ENCODE results near the gene LPP. TPM values are rescaled to one million over a fixed set of nuclear protein-coding genes. Genes with fewer than 3 reads are reported as not detected.

The LPP gene
- total and polyA plus RNA-seq, 4 donors = 11.1 to 219 (median 66.5) TPM

DNA sequence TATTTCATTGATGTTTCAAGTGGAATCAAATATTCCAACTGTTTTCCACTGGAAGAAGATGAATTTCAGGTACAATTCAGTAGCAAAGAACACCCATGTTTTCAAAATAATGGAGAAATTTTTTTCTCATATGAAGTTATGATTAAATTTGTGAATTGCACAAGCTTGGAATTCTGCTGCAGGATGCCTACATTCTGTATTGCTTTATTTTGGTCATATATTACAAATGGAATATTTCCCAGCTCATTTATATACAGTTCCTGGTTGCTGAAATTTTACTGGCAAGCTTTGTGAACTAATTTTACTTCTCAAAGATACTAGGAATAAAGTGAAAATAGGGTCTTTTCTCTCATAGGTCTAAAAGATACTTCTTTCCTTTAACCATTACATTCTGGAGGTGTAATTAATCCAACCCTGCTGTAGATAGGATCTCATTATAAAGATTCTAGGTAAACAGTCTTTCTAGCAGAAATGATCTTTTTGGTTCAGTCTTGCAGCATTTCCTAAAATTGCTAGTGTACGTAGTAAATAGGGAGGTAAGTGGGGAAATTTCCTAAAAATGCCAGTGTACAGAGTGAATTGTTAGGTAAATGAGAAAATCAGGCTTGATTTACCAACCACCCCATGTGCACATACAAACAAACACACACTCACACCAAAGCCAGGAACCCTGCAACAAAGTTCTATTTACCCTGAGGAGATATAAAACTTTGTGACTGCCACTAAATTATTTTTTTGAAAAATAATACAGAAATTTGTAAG lies 624.3 kb downstream of the LPP start:
- Histone ChIP-seq H3K9me3 (ENCODE audit: control insufficient read depth in 4 of 4, insufficient read depth in 3 of 4, low read length in 3 of 4) (no peaks in the 10 kb centered on the region), H3K9ac (ENCODE audit: insufficient read depth in 1 of 2, low read length in 2 of 2) (no peak overlapping the region), H3K4me3 (no peak overlapping the region), H3K27me3 (ENCODE audit: control insufficient read depth in 3 of 3, insufficient read depth in 3 of 3, low read length in 2 of 3) (no peaks in the 10 kb centered on the region), H3K4me1 (ENCODE audit: control insufficient read depth in 5 of 5, insufficient read depth in 5 of 5, low read length in 5 of 5) (peaks cover 2 to 40% (median 20%) of the 10 kb centered on the region in 5 donors), H3K27ac (ENCODE audit: low read depth in 1 of 2, low read length in 1 of 2) (no peak overlapping the region), H3K36me3 (ENCODE audit: control insufficient read depth in 4 of 4, insufficient read depth in 4 of 4, low read length in 4 of 4) (no peaks in the 10 kb centered on the region)
- ATAC-seq (ENCODE audit: insufficient read depth, low FRiP score) (no peak), DNase-seq (no peak)
- 47 to 77% methylated on average over 1 of the region's 1 CpG for WGBS, 2 donors
- TF ChIP-seq, protein P1, sequence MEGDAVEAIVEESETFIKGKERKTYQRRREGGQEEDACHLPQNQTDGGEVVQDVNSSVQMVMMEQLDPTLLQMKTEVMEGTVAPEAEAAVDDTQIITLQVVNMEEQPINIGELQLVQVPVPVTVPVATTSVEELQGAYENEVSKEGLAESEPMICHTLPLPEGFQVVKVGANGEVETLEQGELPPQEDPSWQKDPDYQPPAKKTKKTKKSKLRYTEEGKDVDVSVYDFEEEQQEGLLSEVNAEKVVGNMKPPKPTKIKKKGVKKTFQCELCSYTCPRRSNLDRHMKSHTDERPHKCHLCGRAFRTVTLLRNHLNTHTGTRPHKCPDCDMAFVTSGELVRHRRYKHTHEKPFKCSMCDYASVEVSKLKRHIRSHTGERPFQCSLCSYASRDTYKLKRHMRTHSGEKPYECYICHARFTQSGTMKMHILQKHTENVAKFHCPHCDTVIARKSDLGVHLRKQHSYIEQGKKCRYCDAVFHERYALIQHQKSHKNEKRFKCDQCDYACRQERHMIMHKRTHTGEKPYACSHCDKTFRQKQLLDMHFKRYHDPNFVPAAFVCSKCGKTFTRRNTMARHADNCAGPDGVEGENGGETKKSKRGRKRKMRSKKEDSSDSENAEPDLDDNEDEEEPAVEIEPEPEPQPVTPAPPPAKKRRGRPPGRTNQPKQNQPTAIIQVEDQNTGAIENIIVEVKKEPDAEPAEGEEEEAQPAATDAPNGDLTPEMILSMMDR (IDR thresholded peaks at IDR 0.05; ENCODE audit: control extremely low read depth, extremely low read depth) = no peak

GRCh38 chr3:188779281-188779980 lies 625.5 kb downstream of the LPP start:
- DNase-seq = peak in 2 of 3 donors; percentile 72 to 87
- H3K4me3 ChIP-seq = no peak overlapping the region
- H3K9me3 ChIP-seq (ENCODE audit: control insufficient read depth in 4 of 4, insufficient read depth in 3 of 4, low read length in 3 of 4) = no peaks in the 10 kb centered on the region
- no peaks in the 10 kb centered on the region for H3K27me3 ChIP-seq (ENCODE audit: control insufficient read depth in 3 of 3, insufficient read depth in 3 of 3, low read length in 2 of 3)
- H3K27ac ChIP-seq (ENCODE audit: low read depth in 1 of 2, low read length in 1 of 2) = peak overlapping the region in 1 of 2 donors; percentile 84
- H3K9ac ChIP-seq (ENCODE audit: insufficient read depth in 1 of 2, low read length in 2 of 2) = no peak overlapping the region
- H3K4me1 ChIP-seq (ENCODE audit: control insufficient read depth in 5 of 5, insufficient read depth in 5 of 5, low read length in 5 of 5) = peaks cover 2 to 40% (median 20%) of the 10 kb centered on the region in 5 donors
- H3K36me3 ChIP-seq (ENCODE audit: control insufficient read depth in 4 of 4, insufficient read depth in 4 of 4, low read length in 4 of 4) = no peaks in the 10 kb centered on the region
- ATAC-seq (ENCODE audit: insufficient read depth, low FRiP score) = no peak
- 74 to 81% methylated on average over 8 of the region's 8 CpGs for WGBS, 2 donors
- TF ChIP-seq, protein P1 (IDR thresholded peaks at IDR 0.05; ENCODE audit: control extremely low read depth, extremely low read depth) = no peak

- TF ChIP-seq, protein P1 (IDR thresholded peaks at IDR 0.05; ENCODE audit: control extremely low read depth, extremely low read depth) = no peak
- Histone ChIP-seq H3K4me1 (ENCODE audit: control insufficient read depth in 5 of 5, insufficient read depth in 5 of 5, low read length in 5 of 5) (peaks cover 2 to 40% (median 20%) of the 10 kb centered on the region in 5 donors), H3K27ac (ENCODE audit: low read depth in 1 of 2, low read length in 1 of 2) (peak overlapping the region; percentile 66 to 89), H3K36me3 (ENCODE audit: control insufficient read depth in 4 of 4, insufficient read depth in 4 of 4, low read length in 4 of 4) (no peaks in the 10 kb centered on the region), H3K4me3 (no peak overlapping the region), H3K9me3 (ENCODE audit: control insufficient read depth in 4 of 4, insufficient read depth in 3 of 4, low read length in 3 of 4) (no peaks in the 10 kb centered on the region), H3K27me3 (ENCODE audit: control insufficient read depth in 3 of 3, insufficient read depth in 3 of 3, low read length in 2 of 3) (no peaks in the 10 kb centered on the region), H3K9ac (ENCODE audit: insufficient read depth in 1 of 2, low read length in 2 of 2) (peak overlapping the region in 1 of 2 donors; percentile 6)
- ATAC-seq (ENCODE audit: insufficient read depth, low FRiP score) (peak; percentile 77), DNase-seq (peak; percentile 31 to 90 (median 72))
- 31 to 44% methylated on average over 5 of the region's 5 CpGs for WGBS, 2 donors
Observed at GRCh38 chr3:188780193-188781147, 626.5 kb downstream of the LPP start.
